Measurements from ENCODE around the gene THSD7B.

The THSD7B gene

DNA sequence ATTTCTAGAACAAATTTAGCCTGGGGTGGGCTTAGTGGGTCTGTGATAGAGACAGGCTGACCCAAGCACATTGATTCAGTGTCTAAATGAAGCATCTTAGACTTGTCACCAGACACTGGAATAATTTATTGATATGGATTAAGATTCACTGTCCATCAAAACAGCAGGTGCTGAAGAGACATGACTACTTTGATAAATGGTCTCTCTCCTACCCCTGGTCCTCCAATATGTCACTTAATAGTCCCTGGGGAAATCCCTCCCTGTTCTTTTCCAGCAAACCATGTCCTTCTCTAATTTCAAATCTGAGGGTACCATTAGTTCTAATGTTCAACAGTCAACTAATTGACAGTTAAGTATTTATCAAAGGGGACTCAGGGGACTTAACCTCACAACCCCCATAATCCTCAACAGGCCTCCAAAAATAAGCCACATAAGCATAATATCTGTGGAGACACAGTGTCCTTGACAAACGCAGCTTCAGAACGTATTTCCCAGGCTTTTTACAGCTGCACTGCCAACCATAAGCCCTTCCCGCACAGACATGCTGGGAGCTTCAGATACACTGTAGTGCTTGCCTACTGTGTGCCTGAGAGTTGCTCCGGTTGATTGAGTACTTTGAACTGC is 391.0 kb downstream of the THSD7B start:
- DNase-seq (ENCODE audit: low read depth in 3 of 3), result no peak

DNA sequence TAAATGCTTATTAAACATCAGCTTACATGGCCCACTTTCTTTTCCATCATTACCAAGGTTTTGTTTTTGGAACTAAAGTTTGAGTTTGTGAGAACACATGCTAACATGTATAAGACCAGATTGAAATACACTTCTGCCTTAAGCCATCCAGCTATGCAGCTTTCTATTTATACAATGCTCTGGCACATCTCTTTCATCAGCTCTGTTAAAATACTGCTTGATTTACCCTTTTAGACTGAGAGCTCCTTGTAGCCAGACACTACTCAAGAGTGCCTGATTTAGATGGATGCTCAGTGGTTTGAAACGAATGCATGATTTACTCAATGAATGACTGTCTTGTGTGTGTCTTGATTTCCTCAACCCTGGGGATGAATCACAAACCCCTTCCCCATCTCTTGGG is 392.5 kb downstream of the THSD7B start:
- DNase-seq (ENCODE audit: low read depth in 3 of 3), result no peak

- DNase-seq (ENCODE audit: low read depth in 3 of 3), result no peak
Observed at GRCh38 chr2:137161250-137161649, 395.9 kb downstream of the THSD7B start.

DNA sequence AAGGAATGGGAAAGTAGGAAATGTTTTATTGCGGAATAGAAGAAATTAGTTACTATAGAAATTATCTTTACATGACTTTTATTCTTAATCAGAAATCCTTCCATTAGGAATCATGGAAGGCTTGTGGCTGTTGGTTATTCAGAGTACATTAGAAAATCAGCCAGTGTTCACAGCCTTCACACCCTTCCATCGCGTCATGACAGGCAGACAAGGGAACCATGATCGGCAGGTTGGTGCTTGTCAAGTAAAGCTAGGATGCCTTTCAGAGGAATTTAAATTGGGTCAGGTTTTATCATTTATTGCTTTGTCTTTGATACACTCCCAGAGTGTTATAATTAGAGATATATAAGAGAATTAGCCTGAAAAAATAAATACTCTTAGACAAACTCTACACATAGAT is 400.6 kb downstream of the THSD7B start:
- DNase-seq (ENCODE audit: low read depth in 3 of 3), result no peak

GRCh38 chr2:137167651-137168050 is 402.3 kb downstream of the THSD7B start:
- no peak for DNase-seq (ENCODE audit: low read depth in 3 of 3)

- DNase-seq (ENCODE audit: low read depth in 3 of 3), result no peak
Observed at GRCh38 chr2:137168552-137168951, 403.2 kb downstream of the THSD7B start.

- DNase-seq (ENCODE audit: low read depth in 3 of 3), result no peak
Observed at GRCh38 chr2:137172162-137172561, 406.8 kb downstream of the THSD7B start.

DNA sequence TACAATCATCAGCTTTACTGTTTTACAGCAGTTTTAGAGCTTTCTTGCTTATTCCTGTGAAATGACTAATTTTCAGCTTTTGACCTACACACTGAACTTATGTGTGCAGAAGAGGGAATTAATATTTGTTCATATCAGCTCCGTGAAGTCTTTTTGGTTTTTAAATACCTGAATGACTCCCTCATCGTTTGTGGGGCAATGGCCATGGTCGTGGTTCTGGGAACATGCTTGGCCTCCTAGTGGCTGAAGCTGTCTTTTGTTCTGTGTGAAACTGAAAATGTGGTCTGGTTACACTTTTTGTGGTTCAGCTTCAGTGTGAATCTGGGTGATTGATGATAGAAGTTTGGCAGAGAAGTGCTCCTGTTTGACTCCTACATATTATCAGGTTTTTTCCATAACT is 408.1 kb downstream of the THSD7B start:
- no peak for DNase-seq (ENCODE audit: low read depth in 3 of 3)

GRCh38 chr2:137175246-137175645 is 409.9 kb downstream of the THSD7B start:
- DNase-seq (ENCODE audit: low read depth in 3 of 3), result no peak

DNA sequence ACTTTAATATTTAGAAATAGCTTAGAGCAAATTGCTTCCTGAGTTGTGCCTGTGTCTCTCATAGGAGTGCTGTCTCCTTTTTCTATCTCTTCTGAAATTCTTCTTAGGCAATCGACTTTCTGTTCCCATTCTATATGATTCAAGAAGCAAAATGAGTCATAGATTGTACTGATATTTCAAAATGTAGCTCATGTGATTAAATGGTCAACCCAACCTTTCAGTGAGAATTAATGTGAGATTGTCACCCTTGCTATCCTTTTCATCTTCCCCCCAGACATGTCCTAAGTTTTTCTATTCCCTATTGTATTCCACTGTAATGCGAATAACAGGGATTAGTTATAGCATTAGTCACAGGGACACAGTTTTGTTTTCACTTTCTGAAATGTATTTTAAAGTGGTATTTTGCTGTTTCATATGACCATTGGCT is 413.6 kb downstream of the THSD7B start:
- no peak for DNase-seq (ENCODE audit: low read depth in 3 of 3)

- DNase-seq (ENCODE audit: low read depth in 3 of 3), result no peak
Observed at GRCh38 chr2:137179542-137179941, 414.2 kb downstream of the THSD7B start.

GRCh38 chr2:137180012-137180411 is 414.7 kb downstream of the THSD7B start:
- no peak for DNase-seq (ENCODE audit: low read depth in 3 of 3)

GRCh38 chr2:137181370-137181769 is 416.0 kb downstream of the THSD7B start:
- DNase-seq (ENCODE audit: low read depth in 3 of 3), result no peak

- DNase-seq (ENCODE audit: low read depth in 3 of 3), result no peak
Observed at GRCh38 chr2:137182071-137182470, 416.7 kb downstream of the THSD7B start.

GRCh38 chr2:137183206-137183898 is 418.0 kb downstream of the THSD7B start:
- no peak for DNase-seq (ENCODE audit: low read depth in 3 of 3)

GRCh38 chr2:137185378-137186078 is 420.2 kb downstream of the THSD7B start:
- no peak for DNase-seq (ENCODE audit: low read depth in 3 of 3)

GRCh38 chr2:137187216-137187615 is 421.9 kb downstream of the THSD7B start:
- no peak for DNase-seq (ENCODE audit: low read depth in 3 of 3)

GRCh38 chr2:137190411-137191195 is 425.3 kb downstream of the THSD7B start:
- no peak for DNase-seq (ENCODE audit: low read depth in 3 of 3)

DNA sequence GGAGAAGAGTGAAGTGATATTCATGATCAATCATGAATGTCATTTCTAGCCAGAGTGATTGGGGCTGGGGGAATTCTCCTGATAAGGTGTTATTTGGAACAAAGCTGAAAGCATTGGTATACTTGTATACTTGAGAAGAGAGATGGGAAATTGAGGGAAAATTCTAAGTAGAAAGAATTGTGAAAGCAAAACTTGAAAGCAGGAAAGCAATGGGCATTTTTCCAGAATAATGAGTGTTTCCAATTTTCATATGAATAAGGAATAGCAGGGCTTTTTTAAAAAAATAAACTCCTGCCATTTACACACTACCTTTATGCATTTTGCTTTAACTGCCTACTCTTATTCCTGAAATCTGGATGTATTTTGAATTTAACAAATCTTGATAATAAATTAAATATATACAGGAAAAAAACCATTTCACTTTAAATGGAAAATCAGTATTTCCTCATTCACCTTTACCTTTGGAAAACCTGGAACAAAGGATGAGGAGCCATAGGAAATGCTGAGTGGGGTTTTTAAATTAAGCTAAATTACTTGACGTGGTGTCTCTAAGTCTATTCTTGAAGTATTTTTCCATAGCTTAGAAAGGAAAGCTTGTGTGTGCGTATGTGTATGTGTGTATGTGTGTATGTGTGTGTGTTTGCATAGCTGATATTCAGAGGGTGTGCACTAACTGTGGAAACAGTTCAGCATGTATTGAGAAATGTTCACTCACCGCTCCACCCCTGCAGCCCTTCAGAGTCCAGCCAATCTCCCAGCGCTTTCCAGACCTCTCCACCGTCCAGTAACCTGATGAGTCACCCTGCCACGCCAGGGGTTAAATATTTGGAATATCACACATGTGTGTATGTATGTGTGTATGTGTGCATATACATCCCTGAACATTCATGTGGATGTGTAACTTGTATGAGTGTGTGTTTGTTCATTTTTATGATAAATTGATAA is 427.3 kb downstream of the THSD7B start:
- DNase-seq (ENCODE audit: low read depth in 3 of 3), result no peak

DNA sequence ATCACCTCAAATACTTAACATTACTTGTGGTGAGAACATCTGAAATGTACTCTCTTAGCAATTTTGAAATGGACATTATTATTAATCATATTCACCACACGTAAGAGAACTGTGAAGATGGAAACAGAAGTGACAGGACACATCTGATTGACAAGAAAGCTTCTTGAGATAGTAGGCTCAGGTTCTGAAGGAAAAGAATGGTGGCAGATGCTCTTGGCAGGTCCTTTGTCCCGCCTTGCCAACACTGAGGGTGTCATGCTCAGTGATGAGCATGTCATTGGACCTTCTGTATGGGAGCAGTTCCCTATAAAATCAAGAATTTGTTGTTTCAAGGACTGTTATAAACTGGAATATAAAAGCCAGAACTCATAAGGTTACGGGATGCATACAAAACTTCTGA is 428.1 kb downstream of the THSD7B start:
- DNase-seq (ENCODE audit: low read depth in 3 of 3), result no peak

DNA sequence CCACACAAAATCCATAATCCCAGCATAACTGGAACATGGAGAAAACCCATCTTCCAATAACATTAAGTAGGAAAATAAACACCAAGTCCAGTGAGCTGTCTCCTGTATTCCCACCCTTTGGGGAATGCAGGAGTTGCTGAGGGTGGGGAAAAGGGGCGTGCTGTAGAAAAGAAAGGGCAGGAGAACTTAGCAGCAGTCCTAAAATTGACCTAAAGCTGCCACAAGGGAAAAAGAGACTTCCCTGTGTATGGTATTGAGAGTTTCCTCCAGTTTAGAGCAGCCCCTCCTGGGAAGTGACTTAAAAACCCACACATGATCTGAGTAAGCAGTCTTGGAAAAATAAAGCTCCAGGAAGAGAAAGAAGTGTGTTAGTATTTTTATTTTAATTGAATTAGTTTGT is 428.8 kb downstream of the THSD7B start:
- no peak for DNase-seq (ENCODE audit: low read depth in 3 of 3)

All from stimulated activated CD4-positive, alpha-beta T cell treated with anti-CD3 and anti-CD28 coated beads, TNF-alpha, amount 100 ng/mL, for 48 hours (primary cell).